Measurements from ENCODE around the gene SNX1.

SNX1 gene

GRCh38 chr15:64089543-64090280 is 6.1 kb upstream of the SNX1 start:
- Histone ChIP-seq H3K9me2 (replicated peaks; ENCODE audit: low read depth, low read length) (no peaks in the 10 kb centered on the region), H3K9me3 (ENCODE audit: insufficient read depth, low read depth, low read length) (no peaks in the 10 kb centered on the region), H2AFZ (ENCODE audit: low read length) (no peak overlapping the region), H3K79me2 (ENCODE audit: insufficient read depth, low read length) (peaks cover 50% of the 10 kb centered on the region), H3K4me1 (ENCODE audit: insufficient read depth, low read length, poor library complexity, severe bottlenecking) (peaks cover 33% of the 10 kb centered on the region), H3K9ac (ENCODE audit: low read depth, low read length, poor library complexity, severe bottlenecking) (no peak overlapping the region), H3F3A (ENCODE audit: low read depth) (no peaks in the 10 kb centered on the region), H3K27me3 (ENCODE audit: insufficient read depth, low read length, poor library complexity, severe bottlenecking) (no peaks in the 10 kb centered on the region), H3K36me3 (ENCODE audit: insufficient read depth, low read length) (peaks cover 8% of the 10 kb centered on the region; the same call in 1 of the 2 replicates), H3K4me3 (ENCODE audit: low read length, poor library complexity, severe bottlenecking) (no peak overlapping the region), H4K20me1 (ENCODE audit: insufficient read depth, low read length, poor library complexity, severe bottlenecking) (peaks cover 8% of the 10 kb centered on the region), H3K4me2 (ENCODE audit: low read depth, low read length, poor library complexity, severe bottlenecking) (no peak overlapping the region)
- TF ChIP-seq CTCF (conservative IDR thresholded peaks at IDR 0.05; ENCODE audit: low read length) (no peak), EZH2phosphoT487 (IDR thresholded peaks at IDR 0.05; ENCODE audit: borderline replicate concordance) (no peak)

- Histone ChIP-seq H3F3A (ENCODE audit: low read depth) (no peaks in the 10 kb centered on the region), H3K9ac (ENCODE audit: low read depth, low read length, poor library complexity, severe bottlenecking) (no peak overlapping the region), H3K27me3 (ENCODE audit: insufficient read depth, low read length, poor library complexity, severe bottlenecking) (no peaks in the 10 kb centered on the region), H3K9me2 (replicated peaks; ENCODE audit: low read depth, low read length) (no peaks in the 10 kb centered on the region), H3K9me3 (ENCODE audit: insufficient read depth, low read depth, low read length) (no peaks in the 10 kb centered on the region), H3K4me1 (ENCODE audit: insufficient read depth, low read length, poor library complexity, severe bottlenecking) (peaks cover 41% of the 10 kb centered on the region), H3K4me2 (ENCODE audit: low read depth, low read length, poor library complexity, severe bottlenecking) (peak overlapping the region; percentile 7), H2AFZ (ENCODE audit: low read length) (no peak overlapping the region), H4K20me1 (ENCODE audit: insufficient read depth, low read length, poor library complexity, severe bottlenecking) (peaks cover 8% of the 10 kb centered on the region), H3K79me2 (ENCODE audit: insufficient read depth, low read length) (peaks cover 59% of the 10 kb centered on the region), H3K4me3 (ENCODE audit: low read length, poor library complexity, severe bottlenecking) (no peak overlapping the region), H3K36me3 (ENCODE audit: insufficient read depth, low read length) (peaks cover 8% of the 10 kb centered on the region; the same call in 1 of the 2 replicates)
- TF ChIP-seq CTCF (conservative IDR thresholded peaks at IDR 0.05; ENCODE audit: low read length) (no peak), EZH2phosphoT487 (IDR thresholded peaks at IDR 0.05; ENCODE audit: borderline replicate concordance) (no peak)
These were observed 5.3 kb upstream of the SNX1 start for GRCh38 chr15:64090527-64090926.

GRCh38 chr15:64092075-64092820 is 3.5 kb upstream of the SNX1 start:
- Histone ChIP-seq H3K79me2 (ENCODE audit: insufficient read depth, low read length) (peaks cover 74% of the 10 kb centered on the region), H2AFZ (ENCODE audit: low read length) (no peak overlapping the region)

More at GRCh38 chr15:64092075-64092820, 3.5 kb upstream of the SNX1 start:
- Histone ChIP-seq H3K9me2 (replicated peaks; ENCODE audit: low read depth, low read length) (no peaks in the 10 kb centered on the region), H3K4me1 (ENCODE audit: insufficient read depth, low read length, poor library complexity, severe bottlenecking) (peaks cover 46% of the 10 kb centered on the region), H3K9me3 (ENCODE audit: insufficient read depth, low read depth, low read length) (no peaks in the 10 kb centered on the region), H3K36me3 (ENCODE audit: insufficient read depth, low read length) (peaks cover 8% of the 10 kb centered on the region; the same call in 1 of the 2 replicates), H3F3A (ENCODE audit: low read depth) (no peaks in the 10 kb centered on the region), H4K20me1 (ENCODE audit: insufficient read depth, low read length, poor library complexity, severe bottlenecking) (peaks cover 21% of the 10 kb centered on the region), H3K9ac (ENCODE audit: low read depth, low read length, poor library complexity, severe bottlenecking) (peak overlapping the region; percentile 89), H3K4me3 (ENCODE audit: low read length, poor library complexity, severe bottlenecking) (peak overlapping the region; percentile 85), H3K4me2 (ENCODE audit: low read depth, low read length, poor library complexity, severe bottlenecking) (peak overlapping the region; percentile 93), H3K27me3 (ENCODE audit: insufficient read depth, low read length, poor library complexity, severe bottlenecking) (no peaks in the 10 kb centered on the region)
- TF ChIP-seq CTCF (conservative IDR thresholded peaks at IDR 0.05; ENCODE audit: low read length), result peak; percentile 45
- no peak for TF ChIP-seq EZH2phosphoT487 (IDR thresholded peaks at IDR 0.05; ENCODE audit: borderline replicate concordance)

Measured in Loucy (cell line).